DOHH2 (cell line): ENCODE measurements around the gene DYNC2H1.

Source experiments
- H3F3A ChIP-seq: fragments of 200-600 bp; sonication (generic), shearing (Covaris generic); 2 replicates; pipeline ENCODE4 v1.6.0; 2016; ENCODE audit warnings: antibody characterized with exemption, mild to moderate bottlenecking; ENCODE audit not compliant: control insufficient read depth, insufficient read depth
- H3K27ac ChIP-seq: fragments of 200-600 bp; sonication (generic); 2 replicates; pipeline ENCODE4 v1.5.1; 2014; ENCODE audit warnings: low read depth, mild to moderate bottlenecking, low read length, moderate library complexity
- H3K27me3 ChIP-seq: fragments of 200-600 bp; sonication (generic); 2 replicates; pipeline ENCODE4 v1.6.1; 2014; ENCODE audit warnings: mild to moderate bottlenecking, low read length, mixed read lengths; ENCODE audit not compliant: control insufficient read depth
- H3K36me3 ChIP-seq: fragments of 200-600 bp; sonication (generic); 2 replicates; pipeline ENCODE4 v1.6.1; 2014; ENCODE audit warnings: mild to moderate bottlenecking, low read length, moderate library complexity, mixed read lengths; ENCODE audit not compliant: control insufficient read depth
- H3K4me1 ChIP-seq: fragments of 200-600 bp; sonication (generic); 2 replicates; pipeline ENCODE4 v1.6.1; 2014; ENCODE audit warnings: mild to moderate bottlenecking, low read length, mixed read lengths; ENCODE audit not compliant: control insufficient read depth
- H3K4me2 ChIP-seq: fragments of 200-600 bp; sonication (generic); 2 replicates; pipeline ENCODE4 v1.6.0; 2014; ENCODE audit warnings: mild to moderate bottlenecking, low read length, moderate library complexity
- H3K4me3 ChIP-seq: fragments of 200-600 bp; sonication (generic); 2 replicates; pipeline ENCODE4 v1.5.1; 2014; ENCODE audit warnings: mild to moderate bottlenecking, low read length, mixed read lengths
- H3K79me2 ChIP-seq: fragments of 200-600 bp; sonication (generic); 2 replicates; pipeline ENCODE4 v1.6.1; 2014; ENCODE audit warnings: mild to moderate bottlenecking, low read length, mixed read lengths; ENCODE audit not compliant: control insufficient read depth
- H3K9me2 ChIP-seq: fragments of 200-600 bp; sonication (generic); replicated peaks from 2 replicates; pipeline ENCODE4 v1.6.1; 2014; ENCODE audit warnings: mild to moderate bottlenecking, low read length, mixed read lengths; ENCODE audit not compliant: control insufficient read depth
- H3K9me3 ChIP-seq: fragments of 200-600 bp; sonication (generic); 2 replicates; pipeline ENCODE4 v1.6.1; 2014; ENCODE audit warnings: antibody characterized with exemption, low read length, mixed read lengths; ENCODE audit not compliant: control insufficient read depth, insufficient read depth
- H4K20me1 ChIP-seq: fragments of 200-600 bp; sonication (generic); 2 replicates; pipeline ENCODE4 v1.6.0; 2014; ENCODE audit warnings: low read depth, mild to moderate bottlenecking, antibody characterized with exemption, low read length, moderate library complexity; ENCODE audit not compliant: control insufficient read depth, insufficient read depth
- EZH2phosphoT487 ChIP-seq: fragments of 200-600 bp; sonication (generic); IDR thresholded peaks from 2 replicates; pipeline ENCODE4 v1.6.1; 2017; ENCODE audit warnings: borderline replicate concordance, mild to moderate bottlenecking, antibody characterized with exemption, low read length, moderate library complexity, mixed read lengths
- TF ChIP-seq, protein P1 (sequence below): fragments of 200-600 bp; sonication (generic); IDR thresholded peaks from one replicate; pipeline ENCODE4 v1.5.1; 2014; ENCODE audit warnings: antibody characterized with exemption, mild to moderate bottlenecking, low read depth, low read length; ENCODE audit not compliant: poor library complexity, severe bottlenecking

Gene DYNC2H1

DNA sequence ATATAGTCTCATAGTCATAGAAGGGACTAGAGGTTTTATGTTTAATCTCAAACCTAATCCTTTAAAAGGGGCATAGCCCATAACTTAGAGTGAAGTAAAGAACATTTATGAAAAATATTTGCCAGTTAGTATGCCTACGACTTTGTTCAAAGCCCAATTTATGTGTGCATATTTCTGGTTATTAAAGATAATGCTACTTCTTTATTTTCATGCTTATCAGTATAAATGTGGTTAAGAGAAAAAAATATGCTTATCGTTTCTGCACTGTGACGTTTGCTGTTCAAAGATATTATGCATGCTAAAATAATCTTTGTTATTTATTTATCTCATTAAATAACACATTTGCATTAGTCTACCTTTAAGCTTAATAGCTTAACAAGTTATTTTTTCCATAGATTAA lies 343.9 kb downstream of the DYNC2H1 start:
- Histone ChIP-seq H3K79me2 (no peaks in the 10 kb centered on the region), H3K9me2 (no peaks in the 10 kb centered on the region), H3K27ac (no peak overlapping the region), H4K20me1 (no peaks in the 10 kb centered on the region), H3K4me1 (no peaks in the 10 kb centered on the region), H3K9me3 (no peaks in the 10 kb centered on the region), H3K27me3 (no peaks in the 10 kb centered on the region), H3K4me2 (no peak overlapping the region), H3K4me3 (no peak overlapping the region), H3F3A (no peaks in the 10 kb centered on the region), H3K36me3 (no peaks in the 10 kb centered on the region)
- no peak for TF ChIP-seq EZH2phosphoT487
- TF ChIP-seq, protein P1, sequence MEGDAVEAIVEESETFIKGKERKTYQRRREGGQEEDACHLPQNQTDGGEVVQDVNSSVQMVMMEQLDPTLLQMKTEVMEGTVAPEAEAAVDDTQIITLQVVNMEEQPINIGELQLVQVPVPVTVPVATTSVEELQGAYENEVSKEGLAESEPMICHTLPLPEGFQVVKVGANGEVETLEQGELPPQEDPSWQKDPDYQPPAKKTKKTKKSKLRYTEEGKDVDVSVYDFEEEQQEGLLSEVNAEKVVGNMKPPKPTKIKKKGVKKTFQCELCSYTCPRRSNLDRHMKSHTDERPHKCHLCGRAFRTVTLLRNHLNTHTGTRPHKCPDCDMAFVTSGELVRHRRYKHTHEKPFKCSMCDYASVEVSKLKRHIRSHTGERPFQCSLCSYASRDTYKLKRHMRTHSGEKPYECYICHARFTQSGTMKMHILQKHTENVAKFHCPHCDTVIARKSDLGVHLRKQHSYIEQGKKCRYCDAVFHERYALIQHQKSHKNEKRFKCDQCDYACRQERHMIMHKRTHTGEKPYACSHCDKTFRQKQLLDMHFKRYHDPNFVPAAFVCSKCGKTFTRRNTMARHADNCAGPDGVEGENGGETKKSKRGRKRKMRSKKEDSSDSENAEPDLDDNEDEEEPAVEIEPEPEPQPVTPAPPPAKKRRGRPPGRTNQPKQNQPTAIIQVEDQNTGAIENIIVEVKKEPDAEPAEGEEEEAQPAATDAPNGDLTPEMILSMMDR, result no peak

DNA sequence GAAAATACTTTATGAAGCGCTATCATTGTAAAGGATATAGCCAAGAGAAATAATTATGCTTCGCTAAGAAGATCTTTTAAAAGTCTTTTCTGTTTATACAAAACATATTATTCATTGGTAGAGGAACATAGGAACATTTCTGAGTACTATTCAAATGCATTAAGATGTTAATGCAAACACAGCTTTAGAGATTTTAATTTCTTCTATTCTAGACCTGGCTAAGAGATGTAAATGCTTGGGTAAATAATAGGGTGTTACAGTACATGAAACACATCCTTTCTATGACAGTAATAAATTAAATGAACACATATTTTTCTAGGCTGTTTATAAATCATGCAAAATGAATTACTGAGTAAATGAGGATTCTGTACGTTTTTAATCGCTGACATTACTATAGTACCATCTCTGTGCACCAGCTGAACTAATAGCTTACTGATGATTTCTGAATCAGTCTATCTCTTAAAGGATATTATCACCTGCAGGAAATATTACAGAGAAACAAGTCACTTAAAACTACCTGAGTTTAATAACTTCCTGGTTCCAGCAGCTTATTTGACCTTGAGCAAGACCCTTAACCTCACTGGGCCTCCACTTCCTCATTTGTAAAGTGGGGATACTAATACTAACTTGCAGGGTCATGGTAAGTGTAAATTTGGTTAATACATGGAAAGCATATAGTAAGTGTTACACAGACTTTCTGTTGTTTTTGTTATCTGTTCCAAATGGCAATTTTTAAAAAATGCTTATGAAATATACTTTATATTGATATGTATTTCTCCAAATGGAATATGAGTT lies 344.9 kb downstream of the DYNC2H1 start:
- Histone ChIP-seq H3K4me2 (no peak overlapping the region), H3K27ac (no peak overlapping the region), H3K4me1 (no peaks in the 10 kb centered on the region), H3K9me2 (no peaks in the 10 kb centered on the region), H3K4me3 (no peak overlapping the region), H3K36me3 (no peaks in the 10 kb centered on the region), H3K9me3 (no peaks in the 10 kb centered on the region), H3K79me2 (no peaks in the 10 kb centered on the region), H4K20me1 (no peaks in the 10 kb centered on the region), H3F3A (no peaks in the 10 kb centered on the region), H3K27me3 (no peaks in the 10 kb centered on the region)
- no peak for TF ChIP-seq EZH2phosphoT487
- TF ChIP-seq, protein P1, result no peak

DNA sequence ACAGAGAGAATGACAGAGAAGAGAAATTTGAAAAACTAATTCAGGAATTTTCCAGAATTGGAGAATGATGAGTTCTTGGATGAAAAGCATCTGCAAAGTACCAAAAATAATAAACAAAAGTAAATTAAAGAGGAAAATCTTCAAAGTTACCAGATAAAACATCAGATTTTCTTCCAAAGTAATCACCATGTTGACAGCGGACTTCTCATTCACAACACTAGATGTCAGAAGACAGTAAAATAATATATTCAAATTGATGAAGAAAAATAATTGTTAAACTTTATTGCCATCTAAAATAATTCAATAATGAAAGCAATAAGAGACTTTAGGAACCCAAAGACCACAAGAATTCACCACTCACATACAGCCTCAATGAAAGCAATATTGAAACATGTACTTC lies 355.2 kb downstream of the DYNC2H1 start:
- no peak for TF ChIP-seq EZH2phosphoT487
- TF ChIP-seq, protein P1, result no peak
- no peaks in the 10 kb centered on the region for H3F3A ChIP-seq

More for the DNA sequence above, 355.2 kb downstream of the DYNC2H1 start:
- no peak overlapping the region for H3K4me2 ChIP-seq
- no peaks in the 10 kb centered on the region for H3K79me2 ChIP-seq
- H3K36me3 ChIP-seq, result no peaks in the 10 kb centered on the region
- H3K9me2 ChIP-seq, result no peaks in the 10 kb centered on the region
- H3K27ac ChIP-seq, result no peak overlapping the region
- no peaks in the 10 kb centered on the region for H3K9me3 ChIP-seq
- no peaks in the 10 kb centered on the region for H3K4me1 ChIP-seq
- no peak overlapping the region for H3K4me3 ChIP-seq
- H4K20me1 ChIP-seq, result no peaks in the 10 kb centered on the region
- no peaks in the 10 kb centered on the region for H3K27me3 ChIP-seq
